ENCODE measurements around the gene RIMBP3C.
"Not testable (repeated sequence)": the region's sequence is repeated elsewhere in the genome, so short reads cannot be mapped to it uniquely, and the experiment has no call there.

The RIMBP3C gene

DNA sequence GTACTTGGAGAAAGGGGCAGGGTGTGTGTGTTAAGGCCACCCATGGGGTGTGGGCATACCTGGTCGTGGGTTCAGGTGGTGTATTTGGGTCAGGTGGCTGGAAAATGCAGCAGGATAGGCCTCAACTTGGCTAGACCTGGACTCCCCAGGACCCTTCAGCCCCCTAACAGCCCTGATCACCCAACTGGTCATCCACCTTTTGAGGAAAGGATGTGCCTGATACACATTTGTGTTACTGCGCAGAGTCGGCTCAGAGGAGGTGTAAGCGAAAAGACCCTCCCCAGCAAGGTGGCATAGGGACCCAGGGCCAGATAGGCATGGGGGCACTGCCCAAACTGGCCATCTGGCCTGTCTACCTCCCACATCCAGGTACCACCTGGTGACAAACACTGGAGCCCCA lies at the start of gene RIMBP3C:
Gene RIMBP3C, minus strand, starts transcription at position 101 of the 400 bp plus-strand sequence. CDS start 485 bp downstream, outside the sequence.
- not testable (repeated sequence) for DNase-seq (ENCODE audit: low read depth)

DNA sequence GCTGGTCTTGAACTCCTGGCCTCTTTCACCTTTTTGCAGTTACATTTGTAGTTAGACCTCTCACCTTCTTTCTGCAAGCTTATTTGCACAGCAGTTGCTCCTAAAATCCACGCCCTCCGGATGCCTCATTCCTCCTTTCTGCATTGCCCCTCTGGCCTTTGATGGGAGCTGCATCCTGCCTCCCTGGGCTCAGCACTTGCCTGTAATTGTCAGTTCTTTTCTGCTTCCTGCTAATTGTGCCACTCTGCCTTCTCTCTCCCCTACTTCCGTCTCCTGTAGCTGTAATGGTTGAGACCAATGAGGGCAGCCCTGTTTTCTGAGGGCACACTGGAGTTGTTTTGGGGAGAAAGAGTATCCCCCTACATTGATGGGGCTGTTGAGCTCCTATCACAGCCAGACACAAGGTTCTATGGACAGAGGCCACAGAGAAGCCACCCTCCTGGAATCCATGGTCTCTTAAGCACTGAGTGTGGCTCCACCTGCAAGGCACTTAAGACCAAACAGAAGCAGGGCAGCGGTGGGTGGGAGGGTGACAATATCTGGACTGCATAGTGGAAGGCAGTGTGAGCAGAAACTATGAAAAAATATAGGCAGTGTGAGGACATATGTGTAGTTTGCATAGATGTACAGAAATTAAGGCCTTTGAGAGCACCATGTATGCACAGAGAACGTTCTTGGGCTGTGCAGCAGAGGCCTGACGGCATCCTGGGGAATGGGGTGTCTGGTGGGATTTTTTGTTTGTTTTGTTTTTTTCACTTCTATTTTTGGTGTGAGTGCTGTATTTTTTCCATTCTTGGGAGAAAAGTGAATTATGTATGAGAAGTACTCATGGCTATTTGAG lies 48.0 kb upstream of the RIMBP3C start:
- no peak for DNase-seq (ENCODE audit: low read depth)

GRCh38 chr22:21598302-21598701 lies 47.0 kb upstream of the RIMBP3C start:
- DNase-seq (ENCODE audit: low read depth) = no peak

DNA sequence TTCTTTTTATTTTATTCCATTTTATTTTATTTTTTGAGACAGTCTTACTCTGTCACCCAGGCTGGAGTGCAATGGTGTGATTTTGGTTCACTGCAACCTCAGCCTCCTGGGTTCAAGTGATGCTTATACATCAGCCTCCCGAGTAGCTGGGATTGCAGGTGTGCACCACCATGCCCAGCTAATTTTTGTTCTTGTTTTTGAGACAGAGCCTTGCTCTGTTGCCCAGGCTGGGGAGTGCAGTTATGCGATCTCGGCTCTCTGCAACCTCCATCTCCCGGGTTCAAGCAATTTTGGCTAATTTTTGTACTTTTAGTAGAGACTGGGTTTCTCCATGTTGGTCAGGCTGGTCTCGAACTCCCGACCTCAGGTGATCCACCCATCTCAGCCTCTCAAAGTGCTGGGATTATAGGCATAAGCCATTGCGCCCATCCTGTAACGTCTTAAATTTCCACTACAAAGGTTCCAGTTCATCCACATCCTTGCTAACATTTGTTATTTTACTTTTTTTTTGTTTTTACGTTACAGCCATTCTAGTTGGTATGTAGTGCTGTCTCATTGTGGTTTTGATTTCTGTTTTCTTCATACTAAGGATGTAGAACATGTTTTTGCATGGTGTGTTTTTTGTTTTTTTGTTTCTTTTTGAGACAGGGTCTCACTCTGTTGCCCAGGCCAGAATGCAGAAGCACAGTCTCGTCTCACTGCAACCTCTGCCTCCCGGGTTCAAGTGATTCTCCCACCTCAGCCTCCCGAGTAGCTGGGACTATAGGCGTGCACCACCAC lies 45.3 kb upstream of the RIMBP3C start:
- DNase-seq (ENCODE audit: low read depth) = not testable (repeated sequence)

- DNase-seq (ENCODE audit: low read depth) = no peak
These were observed 43.7 kb upstream of the RIMBP3C start for GRCh38 chr22:21594865-21595452.

DNA sequence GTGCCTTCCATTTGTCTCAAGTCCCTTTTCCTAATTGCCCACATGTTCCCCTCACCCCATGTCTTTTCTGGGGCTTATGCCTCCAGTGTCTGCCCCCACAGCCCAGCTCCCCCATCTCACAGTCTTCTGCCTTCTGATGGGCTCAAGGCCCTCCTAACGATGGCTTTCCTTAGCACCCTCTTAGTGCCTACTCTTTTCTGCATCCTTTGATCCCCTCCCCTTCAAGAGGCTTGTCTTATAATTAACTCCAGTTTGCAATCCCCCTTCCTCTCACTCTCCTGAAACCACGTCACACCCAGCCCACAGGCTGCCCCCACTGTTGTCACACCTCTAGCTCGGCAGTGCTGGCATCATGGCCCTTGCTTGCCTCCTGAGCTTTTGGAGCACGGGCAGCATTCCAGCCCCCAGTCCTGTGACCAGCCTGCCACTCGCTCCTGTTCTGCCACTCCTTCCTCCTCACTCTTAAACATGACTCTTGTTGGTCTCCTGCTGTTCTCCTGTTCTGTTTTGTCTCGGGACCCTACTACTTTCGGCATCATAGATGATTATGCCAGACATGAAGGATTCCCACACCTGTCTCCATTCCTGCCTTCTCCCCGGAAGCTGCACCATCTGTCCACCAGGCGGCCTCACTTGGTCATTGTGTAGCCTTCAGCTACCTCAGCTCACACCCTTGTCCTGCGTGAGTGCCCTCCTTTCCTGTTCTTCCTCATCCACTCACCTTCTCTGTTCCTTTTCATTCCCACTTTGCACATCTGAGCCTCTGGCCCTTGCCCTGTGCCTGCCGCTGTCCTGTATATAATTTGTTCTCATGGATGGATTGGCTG lies 42.4 kb upstream of the RIMBP3C start:
- no peak for DNase-seq (ENCODE audit: low read depth)

DNA sequence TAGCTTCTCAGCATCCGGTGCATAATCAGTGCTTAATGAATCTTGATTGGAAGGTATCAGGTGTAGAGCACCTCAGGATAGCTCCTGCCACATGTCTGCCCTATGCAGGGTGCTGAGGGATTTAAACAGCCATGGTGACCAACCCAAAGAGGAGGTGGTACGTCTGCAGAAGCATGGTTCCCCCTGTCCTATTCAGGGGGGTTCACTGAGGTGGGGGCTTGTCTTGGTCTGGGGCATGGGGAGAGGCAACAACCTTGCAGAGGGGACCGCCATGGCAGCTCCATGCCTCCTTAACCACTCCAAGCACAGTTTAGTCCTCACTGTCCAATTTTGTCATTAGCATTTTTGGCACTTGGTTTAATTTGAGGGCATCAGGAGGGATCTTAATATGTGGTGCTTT lies 41.2 kb upstream of the RIMBP3C start:
- no peak for DNase-seq (ENCODE audit: low read depth)

GRCh38 chr22:21591695-21592094 lies 40.4 kb upstream of the RIMBP3C start:
- no peak for DNase-seq (ENCODE audit: low read depth)

- no peak for DNase-seq (ENCODE audit: low read depth)
These were observed 39.8 kb upstream of the RIMBP3C start for GRCh38 chr22:21590809-21591641.

DNA sequence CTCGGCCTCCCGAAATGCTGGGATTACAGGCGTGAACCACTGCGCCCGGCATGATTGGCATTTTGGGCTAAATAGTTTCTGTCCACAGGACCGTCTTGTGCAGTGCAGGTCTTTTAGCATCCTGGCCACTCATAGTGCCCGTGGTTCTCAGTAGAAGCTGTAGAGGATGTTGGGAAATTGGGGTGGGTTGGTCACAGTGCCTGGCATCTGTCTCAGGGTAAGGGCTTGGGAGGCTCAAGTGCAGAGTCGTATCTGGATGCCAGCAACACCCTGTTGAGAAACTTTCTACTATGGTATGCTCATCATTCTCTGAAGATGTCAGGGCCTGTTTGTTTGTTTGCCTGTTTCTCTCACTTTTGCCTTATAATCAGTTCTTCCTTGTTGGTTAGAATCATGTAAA lies 38.1 kb upstream of the RIMBP3C start:
- DNase-seq (ENCODE audit: low read depth) = no peak

- no peak for DNase-seq (ENCODE audit: low read depth)
These were observed 36.7 kb upstream of the RIMBP3C start for GRCh38 chr22:21587803-21588611.

DNA sequence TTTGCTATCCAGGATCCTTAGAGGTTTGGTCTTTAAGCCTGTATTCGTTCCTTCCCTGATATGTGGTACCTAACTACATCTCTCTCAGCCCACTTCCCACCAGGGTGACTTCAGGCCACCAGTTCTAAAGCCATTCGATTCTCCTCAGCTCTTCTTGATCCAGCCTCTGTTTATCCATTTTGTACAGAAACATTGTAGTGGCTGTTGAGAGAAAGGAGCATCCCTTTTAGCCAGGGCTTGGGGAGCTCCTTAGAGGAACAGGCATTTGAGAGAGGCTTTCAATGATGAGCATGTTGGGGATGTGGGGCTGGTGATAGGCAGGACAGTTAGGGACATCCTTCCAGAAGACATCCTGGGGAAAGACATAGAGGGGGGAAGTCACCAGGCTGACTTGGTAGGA lies 34.1 kb upstream of the RIMBP3C start:
- no peak for DNase-seq (ENCODE audit: low read depth)

DNA sequence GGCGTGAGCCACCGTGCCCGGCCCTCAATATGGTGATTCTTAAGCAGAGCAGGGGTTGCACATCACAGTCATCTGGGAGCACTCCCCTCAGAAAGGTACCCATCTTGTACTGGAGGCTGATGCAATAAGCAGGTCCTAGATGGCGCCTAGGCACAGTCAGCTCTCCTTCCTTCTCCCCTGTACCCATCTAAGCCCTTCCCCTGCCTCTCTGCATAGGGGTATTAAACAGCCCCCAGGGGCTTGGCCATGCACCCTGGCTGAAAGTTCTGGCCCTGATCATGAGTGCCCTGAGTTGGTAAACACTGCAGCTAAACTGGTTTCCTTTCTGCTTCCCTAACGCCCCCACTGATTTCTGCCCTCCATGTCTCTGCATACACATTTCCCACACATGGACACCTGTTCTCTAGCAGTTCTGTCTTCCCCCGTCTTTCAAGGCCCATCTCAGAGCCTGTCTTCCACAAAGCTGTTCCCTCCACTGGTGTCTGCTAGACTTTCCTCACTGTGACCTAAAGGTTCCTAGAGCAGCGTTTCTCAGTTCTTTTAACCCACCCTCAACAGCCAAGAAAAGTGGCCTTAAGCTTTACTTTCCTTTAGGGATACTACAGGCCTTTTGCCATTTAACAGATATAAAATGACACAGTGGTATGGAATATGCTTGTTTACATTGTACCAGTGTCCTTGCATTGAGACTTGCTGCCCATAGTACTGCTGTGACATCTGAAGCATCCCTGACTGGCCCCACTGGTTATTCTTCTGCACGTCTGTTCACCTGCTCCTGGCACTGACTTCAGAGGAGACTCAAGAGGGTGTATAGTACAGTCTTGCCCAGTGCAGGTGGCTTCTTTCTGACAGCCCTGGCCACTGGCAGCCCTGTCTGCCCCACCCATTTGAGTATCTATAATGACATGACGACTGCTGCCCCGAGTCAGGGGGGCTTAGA lies 31.8 kb upstream of the RIMBP3C start:
- DNase-seq (ENCODE audit: low read depth) = no peak

DNA sequence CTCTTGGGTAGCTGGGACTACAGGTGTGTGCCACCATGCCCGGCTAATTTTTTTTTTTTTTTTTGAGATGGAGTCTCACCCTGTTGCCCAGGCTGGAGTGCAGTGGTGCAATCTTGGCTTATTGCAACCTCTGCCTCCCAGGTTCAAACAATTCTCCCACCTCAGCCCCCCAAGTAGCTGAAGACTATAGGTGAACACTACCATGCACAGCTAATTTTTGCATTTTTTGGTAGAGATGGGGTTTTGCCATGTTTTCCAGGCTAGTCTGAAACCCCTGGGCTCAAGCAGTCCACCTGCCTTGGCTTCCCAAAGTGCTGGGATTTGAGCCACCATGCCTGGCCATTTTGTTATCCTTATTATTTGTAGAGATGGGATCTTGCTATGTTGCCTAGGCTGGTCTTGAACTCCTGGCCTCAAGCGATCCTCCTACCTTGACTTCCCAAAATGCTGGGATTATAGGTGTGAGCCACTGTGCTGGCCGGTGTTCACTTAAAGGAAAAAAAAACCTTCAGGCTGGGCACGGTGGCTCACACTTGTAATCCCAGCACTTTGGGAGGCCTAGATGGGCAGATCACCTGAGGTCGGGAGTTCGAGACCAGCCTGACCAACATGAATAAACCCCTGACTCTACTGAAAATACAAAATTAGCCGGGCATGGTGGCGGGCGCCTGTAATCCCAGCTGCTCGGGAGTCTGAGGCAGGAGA lies 29.9 kb upstream of the RIMBP3C start:
- not testable (repeated sequence) for DNase-seq (ENCODE audit: low read depth)

DNA sequence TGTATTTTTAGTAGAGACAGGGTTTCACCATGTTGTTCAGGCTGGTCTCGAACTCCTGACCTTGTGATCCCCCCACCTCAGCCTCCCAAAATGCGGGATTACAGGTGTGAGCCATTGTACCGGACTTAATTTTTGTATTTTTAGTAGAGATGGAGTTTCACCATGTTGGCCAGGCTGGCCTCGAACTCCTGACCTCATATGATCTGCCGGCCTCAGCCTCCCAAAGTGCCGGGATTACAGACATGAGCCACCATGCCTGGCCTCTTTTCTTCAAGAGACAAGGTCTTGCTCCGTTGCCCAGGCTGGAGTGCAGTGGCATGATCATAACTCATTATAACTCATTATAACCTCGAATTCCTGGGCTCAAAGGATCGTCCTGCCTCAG lies 29.4 kb upstream of the RIMBP3C start:
- not testable (repeated sequence) for DNase-seq (ENCODE audit: low read depth)

DNA sequence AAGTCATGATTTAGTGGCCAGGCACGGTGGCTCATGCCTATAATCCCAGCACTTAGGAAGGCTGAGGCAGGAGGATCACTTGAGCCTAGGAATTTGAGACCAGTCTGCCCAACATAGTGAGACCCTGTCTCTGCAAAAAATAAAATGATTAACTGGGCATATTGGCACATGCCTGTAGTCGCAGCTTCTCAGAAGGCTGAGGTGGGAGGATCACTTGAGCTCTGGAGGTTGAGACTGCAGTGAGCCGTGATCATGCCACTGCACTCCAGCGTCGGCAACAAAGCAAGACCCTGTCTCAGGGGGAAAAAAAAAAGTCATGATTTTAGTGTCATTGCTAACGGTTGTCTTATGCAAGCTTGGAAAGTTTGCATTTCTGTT lies 28.2 kb upstream of the RIMBP3C start:
- no peak for DNase-seq (ENCODE audit: low read depth)

GRCh38 chr22:21573750-21574494 lies 22.7 kb upstream of the RIMBP3C start:
- no peak for DNase-seq (ENCODE audit: low read depth)

DNA sequence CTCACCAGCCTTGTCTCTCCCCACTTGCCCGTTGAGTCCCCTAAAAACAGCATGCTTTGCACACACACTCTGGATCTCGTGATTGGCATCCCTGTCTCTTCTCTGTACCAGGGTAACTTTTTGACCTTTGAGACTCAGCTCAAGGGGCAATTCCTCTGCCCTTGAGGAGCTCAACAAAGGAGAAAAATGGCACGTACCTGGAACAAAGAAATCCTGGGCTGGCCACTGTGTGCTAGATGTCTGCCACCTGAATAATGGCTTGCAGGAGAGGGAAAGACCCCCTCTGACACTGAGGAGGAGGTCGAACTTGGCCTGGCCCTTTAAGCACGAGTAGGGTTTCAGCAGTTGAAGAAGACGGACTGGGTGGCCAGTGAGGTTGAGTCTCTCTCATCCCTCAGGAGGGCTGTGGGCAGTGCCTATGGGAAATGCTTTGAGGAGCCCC lies 22.1 kb upstream of the RIMBP3C start:
- no peak for DNase-seq (ENCODE audit: low read depth)
